ENCODE results near the gene PPP1R36. TPM values are rescaled to one million over a fixed set of nuclear protein-coding genes. Genes with fewer than 3 reads are reported as not detected.
"Not testable (repeated sequence)": the region's sequence is repeated elsewhere in the genome, so short reads cannot be mapped to it uniquely, and the experiment has no call there.

PPP1R36 gene
- total RNA-seq, 2 experiments from 2014 or later, result 0.29 TPM; not detected in 1

DNA sequence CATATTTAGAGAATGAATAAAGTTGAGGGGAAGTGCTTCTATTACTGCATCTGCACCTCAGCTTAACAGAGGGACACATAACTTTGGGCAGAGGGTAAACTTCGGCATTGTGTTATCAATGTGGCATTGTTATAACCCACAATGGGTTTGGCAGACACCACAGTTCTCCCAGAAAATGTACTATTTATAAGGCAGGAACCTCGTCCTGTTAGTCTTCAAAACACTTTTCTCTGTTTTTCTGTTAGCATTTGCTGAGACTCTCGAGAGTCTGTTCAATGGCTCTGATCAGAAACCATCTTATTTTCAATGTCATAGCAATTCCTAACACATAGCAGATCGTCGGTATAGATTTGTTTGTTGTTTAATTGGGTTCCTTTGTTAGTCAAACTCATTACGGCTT is 13.9 kb downstream of the PPP1R36 start:
- POLR2A ChIA-PET, result interaction anchor here (1.2 kb wide), 1 partner anchor 12 kb away, joined by 3 read pairs; no protein-coding TSS in a partner anchor
- DNase-seq, result no peak
- H3K27ac Mint-ChIP-seq, result no peak overlapping the region

DNA sequence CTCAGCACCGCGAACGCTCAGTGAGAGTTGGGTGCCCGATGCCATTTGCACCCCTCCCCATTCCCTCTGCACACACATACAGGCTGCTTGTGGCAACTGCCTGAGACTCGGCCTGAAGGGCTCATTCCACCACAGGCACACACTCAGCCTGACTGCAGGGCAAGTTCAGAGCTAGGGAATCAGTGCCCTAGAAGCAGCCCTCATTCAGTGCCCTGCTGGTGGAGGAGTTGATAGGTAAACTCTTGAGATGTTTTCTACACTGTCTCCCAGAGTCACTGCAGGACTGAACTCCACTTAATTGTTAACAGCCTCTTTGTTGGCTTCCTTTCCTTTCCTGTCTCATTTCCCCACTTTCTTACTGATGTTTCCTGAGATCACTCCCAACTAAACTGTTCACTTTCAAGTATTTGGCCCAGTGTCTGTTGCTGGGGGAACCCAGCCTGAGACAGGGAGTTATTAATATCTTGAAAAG is 16.9 kb downstream of the PPP1R36 start:
- DNase-seq, result no peak
- ATAC-seq, result no peak
- no peaks in the 10 kb centered on the region for H3K36me3 Mint-ChIP-seq (ENCODE audit: low read depth)
- ChIA-PET CTCF (no interaction called here), POLR2A (no interaction called here)
- H3K27me3 Mint-ChIP-seq, result peaks cover 3% of the 10 kb centered on the region
- no peaks in the 10 kb centered on the region for H3K4me1 Mint-ChIP-seq (ENCODE audit: low read depth)
- H3K4me3 Mint-ChIP-seq, result no peak overlapping the region
- intact Hi-C loops (cut with micrococcal nuclease), result no loop called here
- H3K27ac Mint-ChIP-seq, result no peak overlapping the region
- no peaks in the 10 kb centered on the region for H3K9me3 Mint-ChIP-seq
- TF ChIP-seq, protein P1, sequence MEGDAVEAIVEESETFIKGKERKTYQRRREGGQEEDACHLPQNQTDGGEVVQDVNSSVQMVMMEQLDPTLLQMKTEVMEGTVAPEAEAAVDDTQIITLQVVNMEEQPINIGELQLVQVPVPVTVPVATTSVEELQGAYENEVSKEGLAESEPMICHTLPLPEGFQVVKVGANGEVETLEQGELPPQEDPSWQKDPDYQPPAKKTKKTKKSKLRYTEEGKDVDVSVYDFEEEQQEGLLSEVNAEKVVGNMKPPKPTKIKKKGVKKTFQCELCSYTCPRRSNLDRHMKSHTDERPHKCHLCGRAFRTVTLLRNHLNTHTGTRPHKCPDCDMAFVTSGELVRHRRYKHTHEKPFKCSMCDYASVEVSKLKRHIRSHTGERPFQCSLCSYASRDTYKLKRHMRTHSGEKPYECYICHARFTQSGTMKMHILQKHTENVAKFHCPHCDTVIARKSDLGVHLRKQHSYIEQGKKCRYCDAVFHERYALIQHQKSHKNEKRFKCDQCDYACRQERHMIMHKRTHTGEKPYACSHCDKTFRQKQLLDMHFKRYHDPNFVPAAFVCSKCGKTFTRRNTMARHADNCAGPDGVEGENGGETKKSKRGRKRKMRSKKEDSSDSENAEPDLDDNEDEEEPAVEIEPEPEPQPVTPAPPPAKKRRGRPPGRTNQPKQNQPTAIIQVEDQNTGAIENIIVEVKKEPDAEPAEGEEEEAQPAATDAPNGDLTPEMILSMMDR (IDR thresholded peaks at IDR 0.05), result no peak

More for the DNA sequence above, 13.9 kb downstream of the PPP1R36 start:
- H3K27me3 Mint-ChIP-seq, result peaks cover 2% of the 10 kb centered on the region
- CTCF ChIA-PET, result no interaction called here
- H3K36me3 Mint-ChIP-seq (ENCODE audit: low read depth), result no peaks in the 10 kb centered on the region
- no peaks in the 10 kb centered on the region for H3K4me1 Mint-ChIP-seq (ENCODE audit: low read depth)
- TF ChIP-seq, protein P1 (IDR thresholded peaks at IDR 0.05), result no peak
- no peak for ATAC-seq
- intact Hi-C loops (cut with micrococcal nuclease), result no loop called here
- no peak overlapping the region for H3K4me3 Mint-ChIP-seq
- no peaks in the 10 kb centered on the region for H3K9me3 Mint-ChIP-seq

DNA sequence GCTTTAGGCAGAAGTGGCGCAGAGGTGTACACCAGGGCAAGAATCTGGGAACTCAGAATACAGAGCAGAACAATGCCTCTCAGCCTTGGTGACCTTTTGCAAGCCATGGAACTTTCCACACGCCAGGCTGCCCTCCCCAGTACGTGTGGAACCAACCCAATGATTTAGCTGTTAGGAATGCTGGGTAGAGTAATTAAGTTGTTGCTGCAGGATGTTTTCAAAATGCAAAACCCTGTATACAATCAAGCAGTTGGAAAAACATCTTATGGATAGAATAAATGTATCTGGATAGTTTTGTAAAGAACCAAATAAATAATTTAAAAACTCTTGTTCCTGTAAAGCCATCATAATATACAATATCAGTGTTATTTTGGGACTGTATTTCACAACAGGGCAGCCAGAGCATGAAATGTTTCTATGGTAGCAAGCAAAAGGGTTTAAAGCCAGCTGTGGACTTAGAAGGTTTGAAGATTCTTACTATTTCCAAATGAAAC is 19.4 kb downstream of the PPP1R36 start:
- Mint-ChIP-seq H3K27me3 (peaks cover 1% of the 10 kb centered on the region), H3K4me1 (ENCODE audit: low read depth) (no peaks in the 10 kb centered on the region), H3K4me3 (no peak overlapping the region), H3K36me3 (ENCODE audit: low read depth) (no peaks in the 10 kb centered on the region), H3K27ac (no peak overlapping the region), H3K9me3 (no peaks in the 10 kb centered on the region)
- DNase-seq, result no peak
- TF ChIP-seq, protein P1 (IDR thresholded peaks at IDR 0.05), result no peak
- ATAC-seq, result no peak
- POLR2A ChIA-PET, result no interaction called here
- intact Hi-C loops (cut with micrococcal nuclease), result no loop called here
- CTCF ChIA-PET, result interaction anchor here (0.6 kb wide), 1 partner anchor 393 kb away, joined by 3 read pairs; no protein-coding TSS in a partner anchor

DNA sequence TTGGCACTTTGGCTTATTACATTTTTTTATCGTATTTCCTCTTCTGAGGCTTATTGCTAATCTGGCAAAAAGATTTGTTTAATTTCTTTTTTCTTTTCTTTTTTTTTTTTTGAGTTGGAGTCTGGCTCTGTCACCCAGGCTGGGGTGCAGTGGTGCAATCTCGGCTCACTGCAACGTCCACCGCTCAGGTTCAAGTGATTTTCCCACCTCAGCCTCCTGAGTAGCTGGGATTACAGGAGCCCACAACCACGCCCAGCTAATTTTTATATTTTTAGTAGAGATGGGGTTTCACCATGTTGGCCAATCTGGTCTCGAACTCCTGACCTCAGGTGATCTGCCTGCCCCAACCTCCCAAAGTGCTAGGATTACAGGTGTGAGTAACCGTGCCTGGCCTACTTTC is 19.9 kb downstream of the PPP1R36 start:
- H3K4me3 Mint-ChIP-seq; H3K4me1 Mint-ChIP-seq (ENCODE audit: low read depth); POLR2A ChIA-PET; intact Hi-C loops (cut with micrococcal nuclease); H3K36me3 Mint-ChIP-seq (ENCODE audit: low read depth); H3K27me3 Mint-ChIP-seq; DNase-seq; H3K27ac Mint-ChIP-seq; H3K9me3 Mint-ChIP-seq; ATAC-seq: not testable (repeated sequence)
- CTCF ChIA-PET, result interaction anchor here (0.6 kb wide), 1 partner anchor 393 kb away, joined by 3 read pairs; no protein-coding TSS in a partner anchor

DNA sequence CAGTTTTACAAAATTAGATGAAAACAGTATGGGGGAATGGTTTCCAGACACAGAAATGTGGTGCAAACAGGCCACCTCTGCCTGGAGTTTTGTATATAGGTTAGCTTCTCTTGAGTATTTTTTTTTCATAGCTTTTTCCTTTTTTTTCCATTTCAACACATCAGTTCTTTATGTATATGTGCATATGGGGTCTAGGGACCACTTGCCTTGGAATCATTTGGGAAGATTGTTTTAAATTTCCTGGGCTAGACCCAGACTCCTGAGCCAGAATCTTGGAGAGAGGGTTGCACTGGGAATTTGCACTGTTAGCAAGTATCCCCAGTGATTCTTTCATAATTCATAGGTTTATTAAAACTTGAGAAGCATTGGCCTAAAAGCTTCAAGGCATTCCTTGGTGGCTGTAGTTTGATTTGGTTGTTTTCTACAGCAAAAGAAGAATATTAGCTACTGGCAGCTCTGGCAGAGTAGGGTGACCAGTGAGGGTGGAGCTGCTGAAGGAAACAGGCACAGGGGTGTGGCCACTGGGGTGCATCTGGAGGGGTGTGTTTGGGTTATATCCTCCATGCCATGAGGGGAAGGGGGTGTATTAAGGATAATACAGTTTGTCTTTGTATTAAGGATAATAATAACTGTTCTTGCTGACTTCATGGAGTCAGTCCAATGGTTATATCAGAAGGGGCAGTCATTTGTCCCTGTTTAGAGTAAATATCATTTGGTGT is 22.8 kb downstream of the PPP1R36 start:
- no peak for DNase-seq
- H3K4me1 Mint-ChIP-seq (ENCODE audit: low read depth), result no peaks in the 10 kb centered on the region
- no peaks in the 10 kb centered on the region for H3K36me3 Mint-ChIP-seq (ENCODE audit: low read depth)
- ChIA-PET CTCF (interaction anchor here (1.5 kb wide), 1 partner anchor 11 kb away, joined by 4 read pairs; no protein-coding TSS in a partner anchor), POLR2A (no interaction called here)
- TF ChIP-seq, protein P1 (IDR thresholded peaks at IDR 0.05), result no peak
- no peak for ATAC-seq
- no peak overlapping the region for H3K27ac Mint-ChIP-seq
- no peaks in the 10 kb centered on the region for H3K9me3 Mint-ChIP-seq
- H3K27me3 Mint-ChIP-seq, result peaks cover 1% of the 10 kb centered on the region
- intact Hi-C loops (cut with micrococcal nuclease), result no loop called here
- no peak overlapping the region for H3K4me3 Mint-ChIP-seq
